Measurements from ENCODE around the gene MCRIP2.
A peak's percentile ranks its signal among the peaks of the same experiment; 100 is the strongest.

MCRIP2 gene

DNA sequence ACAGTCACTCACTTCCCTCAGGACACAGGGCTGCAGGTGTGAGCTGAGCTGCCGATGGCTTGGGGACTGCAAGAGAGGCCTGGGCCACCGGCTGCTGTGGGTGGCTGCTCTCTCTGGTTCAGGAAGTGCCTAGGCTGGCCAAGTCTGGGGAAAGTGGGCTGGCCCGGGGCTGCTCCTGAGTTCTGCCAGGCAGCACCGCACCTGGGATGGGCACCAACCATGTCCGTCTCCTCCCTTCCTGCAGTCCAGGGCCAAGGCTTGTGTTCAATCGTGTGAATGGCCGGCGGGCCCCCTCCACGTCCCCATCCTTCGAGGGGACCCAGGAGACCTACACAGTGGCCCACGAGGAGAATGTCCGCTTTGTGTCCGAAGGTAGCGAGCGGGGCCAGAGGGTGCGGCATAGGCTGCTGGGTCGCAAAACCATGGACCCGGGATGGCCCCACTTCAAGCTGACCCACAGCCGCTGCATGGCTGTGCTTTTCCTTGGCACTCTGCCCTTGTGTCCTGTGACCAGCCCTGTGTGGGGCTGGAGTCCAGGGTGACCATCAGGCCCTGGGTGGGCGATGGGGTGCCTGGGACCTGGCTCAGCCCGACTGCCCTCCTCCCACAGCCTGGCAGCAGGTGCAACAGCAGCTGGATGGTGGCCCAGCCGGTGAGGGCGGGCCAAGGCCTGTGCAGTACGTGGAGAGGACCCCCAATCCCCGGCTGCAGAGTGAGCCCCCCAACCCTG, 5.7 kb downstream of the MCRIP2 start:
- Histone ChIP-seq H3K9me3 (ENCODE audit: control insufficient read depth, insufficient read depth, low read length) (no peaks in the 10 kb centered on the region), H3K4me1 (ENCODE audit: control insufficient read depth, insufficient read depth, low read length) (no peaks in the 10 kb centered on the region), H3K4me3 (ENCODE audit: low read depth, low read length) (no peak overlapping the region), H3K27me3 (ENCODE audit: control insufficient read depth, insufficient read depth, low read length) (no peaks in the 10 kb centered on the region), H3K9ac (ENCODE audit: low read depth, low read length) (no peak overlapping the region), H3K36me3 (ENCODE audit: control insufficient read depth, insufficient read depth, low read length) (peaks cover 19% of the 10 kb centered on the region)

DNA sequence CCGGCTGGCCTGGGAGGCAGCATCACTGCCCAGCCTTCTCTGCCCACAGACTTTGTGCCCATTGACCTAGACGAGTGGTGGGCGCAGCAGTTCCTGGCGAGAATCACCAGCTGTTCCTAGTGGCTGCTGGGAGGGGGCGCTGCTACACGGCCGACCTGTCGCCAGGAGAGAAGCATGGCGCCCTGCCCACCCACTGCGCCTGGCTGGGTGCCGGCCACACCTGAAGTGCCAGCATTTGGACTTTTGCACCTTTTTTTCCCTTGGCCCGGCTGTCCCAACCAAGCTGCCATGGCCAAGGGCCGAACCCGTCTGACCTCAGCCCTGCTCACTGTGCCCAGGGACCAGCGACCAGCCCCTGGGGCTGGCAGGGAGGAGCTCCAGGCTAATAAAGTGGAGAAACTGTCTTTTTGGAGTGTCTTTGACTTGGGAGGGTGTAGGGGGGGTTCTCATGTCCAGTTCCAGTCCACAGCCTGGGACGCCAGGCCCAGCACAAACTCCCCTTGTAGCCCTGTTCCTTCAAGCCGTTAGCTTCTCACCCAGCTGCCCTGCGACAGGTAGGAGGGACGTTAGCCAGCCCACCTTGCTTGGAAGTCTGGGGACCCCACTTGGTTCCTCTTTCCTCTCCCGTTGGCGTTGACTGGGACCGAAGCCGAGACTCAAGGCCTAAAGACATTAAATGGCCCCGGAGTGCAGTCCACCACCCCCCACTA, 6.6 kb downstream of the MCRIP2 start:
- H3K9me3 ChIP-seq (ENCODE audit: control insufficient read depth, insufficient read depth, low read length) = no peaks in the 10 kb centered on the region
- H3K9ac ChIP-seq (ENCODE audit: low read depth, low read length) = peak overlapping the region; percentile 73
- peaks cover 24% of the 10 kb centered on the region for H3K36me3 ChIP-seq (ENCODE audit: control insufficient read depth, insufficient read depth, low read length)
- peak overlapping the region; percentile 79 for H3K4me3 ChIP-seq (ENCODE audit: low read depth, low read length)
- H3K4me1 ChIP-seq (ENCODE audit: control insufficient read depth, insufficient read depth, low read length) = no peaks in the 10 kb centered on the region
- H3K27me3 ChIP-seq (ENCODE audit: control insufficient read depth, insufficient read depth, low read length) = no peaks in the 10 kb centered on the region

GRCh38 chr16:648781-649589, 7.4 kb downstream of the MCRIP2 start, which contains the start of gene WDR90:
TSS of gene WDR90 (plus strand) at chr16:649365. CDS start at chr16:649417, 52 bp downstream.
- no peaks in the 10 kb centered on the region for H3K27me3 ChIP-seq (ENCODE audit: control insufficient read depth, insufficient read depth, low read length)
- H3K4me3 ChIP-seq (ENCODE audit: low read depth, low read length) = peak within 1 kb of the TSS; percentile 79
- H3K36me3 ChIP-seq (ENCODE audit: control insufficient read depth, insufficient read depth, low read length) = peaks cover 28% of the 10 kb centered on the region
- H3K9ac ChIP-seq (ENCODE audit: low read depth, low read length) = peak within 1 kb of the TSS; percentile 73
- no peaks in the 10 kb centered on the region for H3K4me1 ChIP-seq (ENCODE audit: control insufficient read depth, insufficient read depth, low read length)
- no peaks in the 10 kb centered on the region for H3K9me3 ChIP-seq (ENCODE audit: control insufficient read depth, insufficient read depth, low read length)

GRCh38 chr16:649631-650030, 8.0 kb downstream of the MCRIP2 start:
- Histone ChIP-seq H3K9me3 (ENCODE audit: control insufficient read depth, insufficient read depth, low read length) (no peaks in the 10 kb centered on the region), H3K27me3 (ENCODE audit: control insufficient read depth, insufficient read depth, low read length) (no peaks in the 10 kb centered on the region), H3K4me1 (ENCODE audit: control insufficient read depth, insufficient read depth, low read length) (no peaks in the 10 kb centered on the region), H3K4me3 (ENCODE audit: low read depth, low read length) (peak overlapping the region; percentile 79), H3K36me3 (ENCODE audit: control insufficient read depth, insufficient read depth, low read length) (peaks cover 28% of the 10 kb centered on the region), H3K9ac (ENCODE audit: low read depth, low read length) (no peak overlapping the region)

DNA sequence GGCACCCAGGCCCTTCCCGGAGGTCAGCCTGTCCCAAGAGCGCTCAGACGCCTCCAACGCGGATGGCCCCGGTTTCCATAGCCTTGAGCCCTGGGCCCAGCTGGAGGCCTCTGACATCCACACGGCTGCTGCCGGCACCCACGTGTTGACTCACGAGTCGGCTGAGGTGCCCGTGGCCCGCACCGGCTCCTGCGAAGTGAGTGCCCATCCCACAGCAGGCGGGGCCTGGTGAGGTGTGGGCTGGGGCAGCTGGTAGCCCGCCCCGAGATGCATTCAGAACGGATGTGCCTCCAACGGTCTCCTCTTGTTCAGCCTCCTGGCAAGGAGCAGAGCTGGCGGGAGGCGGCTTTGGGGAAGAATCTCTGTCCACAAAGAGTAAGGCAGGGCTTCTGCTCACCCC, 10.2 kb downstream of the MCRIP2 start:
- H3K9me3 ChIP-seq (ENCODE audit: control insufficient read depth, insufficient read depth, low read length) = no peaks in the 10 kb centered on the region
- no peak overlapping the region for H3K4me3 ChIP-seq (ENCODE audit: low read depth, low read length)
- peaks cover 43% of the 10 kb centered on the region for H3K36me3 ChIP-seq (ENCODE audit: control insufficient read depth, insufficient read depth, low read length)
- H3K27me3 ChIP-seq (ENCODE audit: control insufficient read depth, insufficient read depth, low read length) = no peaks in the 10 kb centered on the region
- H3K4me1 ChIP-seq (ENCODE audit: control insufficient read depth, insufficient read depth, low read length) = no peaks in the 10 kb centered on the region
- no peak overlapping the region for H3K9ac ChIP-seq (ENCODE audit: low read depth, low read length)

GRCh38 chr16:652454-653305, 11.1 kb downstream of the MCRIP2 start:
- no peaks in the 10 kb centered on the region for H3K9me3 ChIP-seq (ENCODE audit: control insufficient read depth, insufficient read depth, low read length)
- no peaks in the 10 kb centered on the region for H3K27me3 ChIP-seq (ENCODE audit: control insufficient read depth, insufficient read depth, low read length)
- no peaks in the 10 kb centered on the region for H3K4me1 ChIP-seq (ENCODE audit: control insufficient read depth, insufficient read depth, low read length)
- H3K36me3 ChIP-seq (ENCODE audit: control insufficient read depth, insufficient read depth, low read length) = peaks cover 46% of the 10 kb centered on the region
- no peak overlapping the region for H3K4me3 ChIP-seq (ENCODE audit: low read depth, low read length)
- H3K9ac ChIP-seq (ENCODE audit: low read depth, low read length) = no peak overlapping the region

- Histone ChIP-seq H3K4me3 (ENCODE audit: low read depth, low read length) (no peak overlapping the region), H3K27me3 (ENCODE audit: control insufficient read depth, insufficient read depth, low read length) (no peaks in the 10 kb centered on the region), H3K9me3 (ENCODE audit: control insufficient read depth, insufficient read depth, low read length) (no peaks in the 10 kb centered on the region), H3K36me3 (ENCODE audit: control insufficient read depth, insufficient read depth, low read length) (peaks cover 55% of the 10 kb centered on the region), H3K9ac (ENCODE audit: low read depth, low read length) (no peak overlapping the region), H3K4me1 (ENCODE audit: control insufficient read depth, insufficient read depth, low read length) (no peaks in the 10 kb centered on the region)
Observed at GRCh38 chr16:654034-654433, 12.4 kb downstream of the MCRIP2 start.

DNA sequence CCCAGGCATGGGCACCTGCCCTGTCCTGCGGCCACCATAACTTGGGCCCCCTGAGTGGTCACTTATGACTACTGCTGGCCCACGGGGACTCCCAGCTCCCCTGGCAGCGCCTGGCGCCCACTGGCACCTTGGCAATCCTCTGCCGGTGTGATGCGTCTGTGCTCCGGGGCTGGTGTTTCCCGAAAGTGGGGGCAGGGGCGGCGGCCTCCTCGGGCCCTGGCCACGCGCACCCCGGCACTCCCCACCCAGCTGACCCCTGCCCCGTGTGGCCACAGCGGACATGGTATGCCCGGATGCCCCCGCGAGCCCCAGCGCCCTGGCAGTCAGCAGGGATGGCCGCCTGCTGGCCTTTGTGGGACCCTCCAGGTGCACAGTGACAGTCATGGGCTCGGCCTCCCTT, 15.9 kb downstream of the MCRIP2 start:
- H3K4me1 ChIP-seq (ENCODE audit: control insufficient read depth, insufficient read depth, low read length) = no peaks in the 10 kb centered on the region
- no peak overlapping the region for H3K9ac ChIP-seq (ENCODE audit: low read depth, low read length)
- no peak overlapping the region for H3K4me3 ChIP-seq (ENCODE audit: low read depth, low read length)
- no peaks in the 10 kb centered on the region for H3K9me3 ChIP-seq (ENCODE audit: control insufficient read depth, insufficient read depth, low read length)
- H3K36me3 ChIP-seq (ENCODE audit: control insufficient read depth, insufficient read depth, low read length) = peaks cover 45% of the 10 kb centered on the region
- H3K27me3 ChIP-seq (ENCODE audit: control insufficient read depth, insufficient read depth, low read length) = no peaks in the 10 kb centered on the region

GRCh38 chr16:658679-659571, 17.3 kb downstream of the MCRIP2 start:
- Histone ChIP-seq H3K27me3 (ENCODE audit: control insufficient read depth, insufficient read depth, low read length) (no peaks in the 10 kb centered on the region), H3K9ac (ENCODE audit: low read depth, low read length) (no peak overlapping the region), H3K36me3 (ENCODE audit: control insufficient read depth, insufficient read depth, low read length) (peaks cover 41% of the 10 kb centered on the region), H3K4me3 (ENCODE audit: low read depth, low read length) (no peak overlapping the region), H3K9me3 (ENCODE audit: control insufficient read depth, insufficient read depth, low read length) (no peaks in the 10 kb centered on the region), H3K4me1 (ENCODE audit: control insufficient read depth, insufficient read depth, low read length) (no peaks in the 10 kb centered on the region)

- peaks cover 41% of the 10 kb centered on the region for H3K36me3 ChIP-seq (ENCODE audit: control insufficient read depth, insufficient read depth, low read length)
- H3K4me3 ChIP-seq (ENCODE audit: low read depth, low read length) = no peak overlapping the region
- no peak overlapping the region for H3K9ac ChIP-seq (ENCODE audit: low read depth, low read length)
- no peaks in the 10 kb centered on the region for H3K4me1 ChIP-seq (ENCODE audit: control insufficient read depth, insufficient read depth, low read length)
- H3K27me3 ChIP-seq (ENCODE audit: control insufficient read depth, insufficient read depth, low read length) = no peaks in the 10 kb centered on the region
- H3K9me3 ChIP-seq (ENCODE audit: control insufficient read depth, insufficient read depth, low read length) = no peaks in the 10 kb centered on the region
Observed at GRCh38 chr16:659618-660017, 18.0 kb downstream of the MCRIP2 start.
